A549 (cell line): Measurements from ENCODE around the gene PHRF1.

Experiments used
- CEBPB ChIP-seq, 2 experiments: fragments of >200 bp in 1 of 2; sonication (Bioruptor Twin) in 1 of 2; formaldehyde crosslinking in 1 of 2; IDR thresholded peaks; 2 replicates each; pipeline ENCODE4 v1.6.1; 2012 to 2016
- ESRRA ChIP-seq: fragments of 150-350 bp; IDR thresholded peaks from 2 replicates; pipeline ENCODE4 v1.6.1; 2014; ENCODE audit warnings: mild to moderate bottlenecking, low read length, borderline replicate concordance
- JUN ChIP-seq, 2 experiments: fragments of >200 bp; sonication (Bioruptor Twin); formaldehyde crosslinking; IDR thresholded peaks; 2 replicates in 1 of 2; 3 replicates in 1 of 2; pipeline ENCODE4 v1.6.1; 2016 to 2017
- KDM1A ChIP-seq: fragments of 200-600 bp; sonication (generic); IDR thresholded peaks from 2 replicates; pipeline ENCODE4 v1.6.1; 2016; ENCODE audit warnings: low read depth, mild to moderate bottlenecking
- POLR2A ChIP-seq: IDR thresholded peaks from 2 replicates; pipeline ENCODE4 v1.6.1; 2012; ENCODE audit warnings: mild to moderate bottlenecking, low read length
- RAD21 ChIP-seq, 2 experiments: fragments of >200 bp in 1 of 2; sonication (Bioruptor Twin) in 1 of 2; formaldehyde crosslinking in 1 of 2; IDR thresholded peaks in 1 of 2; conservative IDR thresholded peaks in 1 of 2; 2 replicates in 1 of 2; 3 replicates in 1 of 2; pipeline ENCODE4 v1.6.1; 2012 to 2018; ENCODE audit warnings: inconsistent platforms in 1 of 2
- RCOR1 ChIP-seq: fragments of 150-350 bp; IDR thresholded peaks from 2 replicates; pipeline ENCODE4 v1.6.1; 2014; ENCODE audit warnings: antibody characterized with exemption, low read length, low read depth
- SMC3 ChIP-seq: fragments of >200 bp; sonication (Bioruptor Twin); formaldehyde crosslinking; IDR thresholded peaks from 3 replicates; pipeline ENCODE4 v1.6.1; 2018; ENCODE audit warnings: inconsistent platforms
- SREBF2 ChIP-seq: fragments of 450-650 bp; IDR thresholded peaks from 2 replicates; pipeline ENCODE4 v1.6.1; 2014; ENCODE audit warnings: mild to moderate bottlenecking, moderate library complexity
- ZFP36 ChIP-seq: fragments of 450-650 bp; IDR thresholded peaks from 2 replicates; pipeline ENCODE4 v1.6.1; 2014; ENCODE audit warnings: borderline replicate concordance; ENCODE audit not compliant: partially characterized antibody
- TF ChIP-seq, protein P1 (sequence below): fragments of >200 bp; sonication (Bioruptor Twin); formaldehyde crosslinking; IDR thresholded peaks from 3 replicates; pipeline ENCODE4 v1.5.1; 2016
- TF ChIP-seq, protein P2 (sequence below): fragments of 450-650 bp; IDR thresholded peaks from 2 replicates; pipeline ENCODE4 v1.6.1; 2014; ENCODE audit warnings: antibody characterized with exemption
- TF ChIP-seq, protein P3 (sequence below): fragments of 200-600 bp; sonication (generic); IDR thresholded peaks from 2 replicates; pipeline ENCODE4 v1.6.1; 2016; ENCODE audit warnings: antibody characterized with exemption, mild to moderate bottlenecking, moderate library complexity

DNA sequence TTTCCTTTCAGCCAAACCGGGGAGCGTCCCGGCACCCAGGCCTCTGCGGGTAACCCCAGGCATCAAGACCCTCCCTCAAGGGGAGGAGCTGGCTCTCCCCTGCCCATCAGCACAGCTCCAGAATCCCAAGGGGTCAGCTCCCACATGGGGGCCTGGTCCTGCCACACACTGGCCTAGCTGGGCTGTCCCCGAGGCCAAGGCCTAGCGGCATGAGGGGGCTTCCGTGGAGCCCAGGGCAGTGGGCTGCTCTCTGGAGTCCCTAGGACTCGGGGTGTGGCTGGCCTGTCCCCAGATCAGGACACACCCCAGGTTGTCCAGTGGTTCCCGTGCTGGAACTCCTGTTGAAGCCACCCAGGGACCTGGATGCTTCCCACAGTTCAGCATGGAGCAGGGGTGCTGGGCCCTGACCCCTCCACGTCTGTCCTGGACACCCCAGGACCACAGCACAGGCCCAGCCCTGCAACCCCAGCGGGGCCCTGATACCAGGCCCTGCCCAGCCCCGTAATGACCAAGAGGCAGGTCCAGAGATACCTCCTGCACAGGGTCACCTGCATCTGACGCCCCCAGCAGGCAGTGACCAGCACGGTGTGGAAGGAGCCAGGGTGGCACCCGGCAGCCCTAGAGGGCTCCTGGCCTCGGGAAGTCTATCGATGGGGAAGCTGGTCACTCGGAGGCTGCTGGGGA, 46.4 kb upstream of the PHRF1 start:
- TF ChIP-seq POLR2A, result no peak
- TF ChIP-seq RAD21 (conservative IDR thresholded peaks at IDR 0.05 in 1 of 2, IDR thresholded peaks at IDR 0.05 in 1 of 2), result no peak
- no peak for TF ChIP-seq CEBPB (IDR thresholded peaks at IDR 0.05)
- TF ChIP-seq, protein P1, sequence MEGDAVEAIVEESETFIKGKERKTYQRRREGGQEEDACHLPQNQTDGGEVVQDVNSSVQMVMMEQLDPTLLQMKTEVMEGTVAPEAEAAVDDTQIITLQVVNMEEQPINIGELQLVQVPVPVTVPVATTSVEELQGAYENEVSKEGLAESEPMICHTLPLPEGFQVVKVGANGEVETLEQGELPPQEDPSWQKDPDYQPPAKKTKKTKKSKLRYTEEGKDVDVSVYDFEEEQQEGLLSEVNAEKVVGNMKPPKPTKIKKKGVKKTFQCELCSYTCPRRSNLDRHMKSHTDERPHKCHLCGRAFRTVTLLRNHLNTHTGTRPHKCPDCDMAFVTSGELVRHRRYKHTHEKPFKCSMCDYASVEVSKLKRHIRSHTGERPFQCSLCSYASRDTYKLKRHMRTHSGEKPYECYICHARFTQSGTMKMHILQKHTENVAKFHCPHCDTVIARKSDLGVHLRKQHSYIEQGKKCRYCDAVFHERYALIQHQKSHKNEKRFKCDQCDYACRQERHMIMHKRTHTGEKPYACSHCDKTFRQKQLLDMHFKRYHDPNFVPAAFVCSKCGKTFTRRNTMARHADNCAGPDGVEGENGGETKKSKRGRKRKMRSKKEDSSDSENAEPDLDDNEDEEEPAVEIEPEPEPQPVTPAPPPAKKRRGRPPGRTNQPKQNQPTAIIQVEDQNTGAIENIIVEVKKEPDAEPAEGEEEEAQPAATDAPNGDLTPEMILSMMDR, result no peak
- TF ChIP-seq, protein P2, sequence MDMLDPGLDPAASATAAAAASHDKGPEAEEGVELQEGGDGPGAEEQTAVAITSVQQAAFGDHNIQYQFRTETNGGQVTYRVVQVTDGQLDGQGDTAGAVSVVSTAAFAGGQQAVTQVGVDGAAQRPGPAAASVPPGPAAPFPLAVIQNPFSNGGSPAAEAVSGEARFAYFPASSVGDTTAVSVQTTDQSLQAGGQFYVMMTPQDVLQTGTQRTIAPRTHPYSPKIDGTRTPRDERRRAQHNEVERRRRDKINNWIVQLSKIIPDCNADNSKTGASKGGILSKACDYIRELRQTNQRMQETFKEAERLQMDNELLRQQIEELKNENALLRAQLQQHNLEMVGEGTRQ, result no peak
- TF ChIP-seq, protein P3, sequence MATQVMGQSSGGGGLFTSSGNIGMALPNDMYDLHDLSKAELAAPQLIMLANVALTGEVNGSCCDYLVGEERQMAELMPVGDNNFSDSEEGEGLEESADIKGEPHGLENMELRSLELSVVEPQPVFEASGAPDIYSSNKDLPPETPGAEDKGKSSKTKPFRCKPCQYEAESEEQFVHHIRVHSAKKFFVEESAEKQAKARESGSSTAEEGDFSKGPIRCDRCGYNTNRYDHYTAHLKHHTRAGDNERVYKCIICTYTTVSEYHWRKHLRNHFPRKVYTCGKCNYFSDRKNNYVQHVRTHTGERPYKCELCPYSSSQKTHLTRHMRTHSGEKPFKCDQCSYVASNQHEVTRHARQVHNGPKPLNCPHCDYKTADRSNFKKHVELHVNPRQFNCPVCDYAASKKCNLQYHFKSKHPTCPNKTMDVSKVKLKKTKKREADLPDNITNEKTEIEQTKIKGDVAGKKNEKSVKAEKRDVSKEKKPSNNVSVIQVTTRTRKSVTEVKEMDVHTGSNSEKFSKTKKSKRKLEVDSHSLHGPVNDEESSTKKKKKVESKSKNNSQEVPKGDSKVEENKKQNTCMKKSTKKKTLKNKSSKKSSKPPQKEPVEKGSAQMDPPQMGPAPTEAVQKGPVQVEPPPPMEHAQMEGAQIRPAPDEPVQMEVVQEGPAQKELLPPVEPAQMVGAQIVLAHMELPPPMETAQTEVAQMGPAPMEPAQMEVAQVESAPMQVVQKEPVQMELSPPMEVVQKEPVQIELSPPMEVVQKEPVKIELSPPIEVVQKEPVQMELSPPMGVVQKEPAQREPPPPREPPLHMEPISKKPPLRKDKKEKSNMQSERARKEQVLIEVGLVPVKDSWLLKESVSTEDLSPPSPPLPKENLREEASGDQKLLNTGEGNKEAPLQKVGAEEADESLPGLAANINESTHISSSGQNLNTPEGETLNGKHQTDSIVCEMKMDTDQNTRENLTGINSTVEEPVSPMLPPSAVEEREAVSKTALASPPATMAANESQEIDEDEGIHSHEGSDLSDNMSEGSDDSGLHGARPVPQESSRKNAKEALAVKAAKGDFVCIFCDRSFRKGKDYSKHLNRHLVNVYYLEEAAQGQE, result no peak
- TF ChIP-seq RCOR1, result no peak
- TF ChIP-seq ZFP36, result no peak
- TF ChIP-seq JUN (IDR thresholded peaks at IDR 0.05), result no peak
- TF ChIP-seq ESRRA, result no peak
- no peak for TF ChIP-seq SMC3
- no peak for TF ChIP-seq SREBF2
- TF ChIP-seq KDM1A, result no peak
